DMS153 treated with DMSO at 0.1 percent for 48 hours (cell line): ENCODE data around the gene CERS3.

Source experiments
- DNase-seq: peaks from one replicate; lab custom pipeline; 2025; ENCODE audit not compliant: unreplicated experiment; lab: John Stamatoyannopoulos, UW

Gene CERS3

DNA sequence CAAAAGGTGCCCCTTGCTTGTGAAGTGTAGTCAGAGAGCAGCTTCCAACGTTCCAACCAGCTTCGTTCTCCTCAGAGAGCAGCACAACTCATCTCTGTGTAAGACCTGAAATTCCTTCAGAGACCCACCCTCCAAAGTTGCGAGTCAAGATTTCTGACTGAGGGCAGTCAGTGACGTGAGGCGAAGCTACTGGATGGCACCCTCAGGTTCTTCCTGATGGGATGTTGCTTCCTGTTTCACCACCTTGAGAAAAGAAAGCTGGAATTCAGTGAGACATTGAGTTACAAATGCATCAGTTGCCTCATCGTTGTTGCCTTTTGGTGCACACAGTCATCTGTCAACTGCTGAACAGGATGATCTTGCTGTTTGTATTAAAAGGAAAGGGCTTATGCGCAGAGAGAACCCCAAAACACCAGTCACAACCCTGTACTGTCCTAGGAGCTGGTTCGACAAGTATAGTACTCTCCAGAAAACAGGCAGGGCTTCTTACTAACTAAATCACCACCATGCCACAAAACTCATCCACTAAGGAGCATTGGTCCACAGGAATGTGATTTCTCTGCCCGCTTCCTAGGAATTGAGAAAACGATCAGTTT, at the start of gene CERS3:
CERS3 (minus strand) TSS at position 118 of the 596 bp plus-strand sequence. CDS start 27,101 bp downstream, outside the sequence.
- no peak for DNase-seq

DNA sequence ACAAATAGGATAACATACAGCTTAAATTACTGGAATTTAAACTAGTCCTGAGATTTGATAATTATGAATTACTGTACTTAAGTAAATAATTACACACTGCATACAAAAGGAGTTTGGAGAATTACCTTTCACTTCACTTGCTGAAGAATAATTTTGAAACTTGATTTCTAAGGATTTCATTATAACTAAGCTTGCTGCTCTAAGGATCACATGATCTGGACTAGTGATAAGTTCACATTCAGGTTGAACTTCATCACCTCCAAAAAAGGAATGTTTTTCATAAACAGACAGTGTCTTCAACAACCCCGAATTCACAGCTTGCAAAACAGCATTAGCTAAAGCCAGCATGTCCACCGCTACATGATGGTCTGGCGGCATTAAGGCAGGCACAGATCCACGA, 44.8 kb upstream of the CERS3 start:
- no peak for DNase-seq

DNA sequence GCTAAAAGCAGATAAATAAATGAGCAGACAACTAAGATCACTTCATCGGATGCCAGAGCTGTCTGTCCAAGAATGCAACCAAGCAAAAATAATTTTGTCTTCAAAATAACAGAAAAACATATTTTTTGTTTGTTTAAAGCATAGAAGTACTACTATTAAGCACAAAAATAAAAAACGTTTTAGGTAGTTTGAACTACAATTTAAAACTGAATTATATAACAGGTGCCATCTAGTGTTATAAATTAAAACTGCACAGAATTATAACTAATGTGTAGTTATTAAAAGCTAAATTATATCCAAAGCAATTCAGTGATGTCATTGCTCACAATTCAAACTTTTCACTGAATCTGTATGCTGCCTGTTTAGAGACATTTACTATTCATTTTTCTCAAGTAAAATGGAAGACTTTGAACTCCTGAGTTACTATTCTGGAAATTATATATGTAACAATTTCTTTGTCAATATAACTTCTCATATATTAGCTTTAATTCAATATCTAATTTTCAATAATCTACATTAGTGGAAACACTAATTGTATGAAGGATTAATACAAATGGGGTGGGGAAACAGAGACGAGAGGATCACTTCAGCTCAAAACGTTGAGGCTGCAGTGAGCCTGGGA, 43.7 kb upstream of the CERS3 start:
- no peak for DNase-seq

DNA sequence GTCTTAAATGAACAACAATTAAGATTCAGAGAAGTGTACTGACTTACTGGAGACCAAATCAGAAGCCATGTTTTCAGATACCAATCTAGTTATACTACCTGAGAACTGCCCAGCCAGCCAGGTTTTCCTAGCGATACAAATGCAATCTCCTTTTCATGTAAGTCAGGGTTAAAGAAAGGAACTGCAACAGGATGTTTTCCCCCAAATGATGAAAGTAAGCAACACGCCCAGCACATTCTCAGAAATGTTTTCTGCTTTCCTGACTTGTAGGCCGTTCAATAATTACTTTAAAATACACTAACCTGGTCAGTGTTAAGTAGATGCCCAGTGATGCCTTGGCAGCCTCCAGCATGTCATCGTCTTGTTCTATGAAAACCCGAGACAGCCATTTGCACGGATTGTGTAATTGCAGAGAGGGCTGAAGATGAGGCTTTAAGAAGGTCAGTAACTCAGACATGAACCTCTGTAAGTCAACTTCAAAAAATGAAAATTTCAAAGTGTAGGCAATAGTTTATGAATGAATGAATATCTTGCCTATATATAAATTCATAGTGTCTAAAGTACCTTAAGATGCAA, 42.9 kb upstream of the CERS3 start:
- DNase-seq, result no peak

GRCh38 chr15:100570735-100571313, 42.1 kb upstream of the CERS3 start:
- no peak for DNase-seq

- DNase-seq, result no peak
These were observed 41.5 kb upstream of the CERS3 start for GRCh38 chr15:100570275-100570674.

DNA sequence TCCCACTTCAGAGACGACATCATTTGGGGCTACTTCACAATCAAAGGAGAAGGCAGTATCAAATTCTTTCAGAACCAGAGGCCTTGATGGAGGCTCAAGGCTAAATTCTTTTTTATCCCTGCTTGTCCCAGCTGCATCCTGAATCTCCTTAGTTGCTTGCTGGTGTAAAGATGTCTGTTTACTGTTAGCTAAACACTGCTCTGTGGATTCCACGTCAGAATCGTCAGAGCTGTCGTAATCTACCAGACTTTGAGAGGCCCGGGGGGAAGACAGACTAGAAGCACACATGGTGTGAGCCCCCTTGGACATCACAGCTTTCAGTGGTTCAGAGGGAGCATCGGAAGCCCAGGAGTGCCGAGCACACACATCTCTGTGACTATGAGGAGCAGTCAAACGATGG, 40.6 kb upstream of the CERS3 start:
- DNase-seq, result no peak

DNA sequence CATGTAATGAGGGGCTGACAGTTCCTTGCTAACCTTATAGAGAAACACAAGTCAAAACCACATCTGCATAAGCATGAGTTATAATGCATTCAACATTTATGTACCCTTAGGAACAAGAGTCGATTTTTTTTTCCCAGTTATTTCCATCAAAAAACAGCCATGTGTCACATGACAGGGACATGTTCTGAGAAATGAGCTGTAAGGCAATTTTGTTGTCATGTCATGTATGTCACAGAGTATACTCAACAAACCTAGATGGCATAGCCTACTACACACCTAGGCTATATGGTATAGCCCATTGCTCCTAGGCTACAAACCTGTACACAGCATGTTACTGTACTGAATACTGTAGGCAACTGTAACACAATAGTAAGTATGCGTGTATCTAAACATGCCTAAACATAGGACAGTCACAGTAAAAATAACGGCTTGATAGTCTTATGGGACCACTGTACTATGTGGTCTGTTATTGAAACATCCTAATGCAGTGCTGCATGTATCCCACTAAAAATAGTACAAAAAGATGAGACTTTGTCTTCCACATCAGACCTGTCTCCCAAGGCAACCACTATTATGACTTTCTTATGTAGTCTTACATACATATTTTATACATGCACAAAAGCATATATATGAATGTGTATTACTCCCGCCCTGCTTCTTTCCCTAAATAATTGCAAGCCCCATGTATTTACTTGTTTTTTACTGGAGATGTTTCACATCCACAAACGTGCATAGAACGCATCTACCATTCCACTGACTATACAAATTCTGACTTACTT, 38.3 kb upstream of the CERS3 start:
- no peak for DNase-seq

- no peak for DNase-seq
These were observed 36.8 kb upstream of the CERS3 start for GRCh38 chr15:100565591-100565990.

GRCh38 chr15:100560323-100560722, 31.6 kb upstream of the CERS3 start:
- DNase-seq, result no peak

DNA sequence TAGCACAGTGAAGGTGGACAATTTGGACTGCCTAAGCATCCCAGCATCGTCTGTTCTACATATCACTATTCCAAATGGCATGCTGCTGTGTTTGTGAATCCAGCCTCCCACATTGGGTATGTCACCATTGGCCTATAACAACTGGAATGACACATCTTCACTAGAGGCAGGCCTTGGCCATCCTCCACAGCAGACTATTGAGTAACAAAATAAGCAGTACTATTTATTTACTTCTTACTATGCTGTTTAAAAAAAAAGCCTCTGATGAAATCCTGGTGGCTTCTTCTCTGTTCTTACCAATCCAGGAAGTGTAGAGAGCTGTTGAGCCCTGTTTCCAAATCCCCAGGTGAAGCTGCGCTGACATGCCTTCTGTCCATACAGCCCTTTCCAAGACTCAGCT, 30.6 kb upstream of the CERS3 start:
- no peak for DNase-seq

- DNase-seq, result no peak
These were observed 30.1 kb upstream of the CERS3 start for GRCh38 chr15:100558771-100559254.

GRCh38 chr15:100553468-100553867, 24.7 kb upstream of the CERS3 start:
- DNase-seq, result no peak

GRCh38 chr15:100547961-100548360, 19.2 kb upstream of the CERS3 start:
- no peak for DNase-seq

- DNase-seq, result no peak
These were observed 16.2 kb upstream of the CERS3 start for GRCh38 chr15:100544946-100545345.

GRCh38 chr15:100544338-100544841, 15.6 kb upstream of the CERS3 start:
- DNase-seq, result no peak

- no peak for DNase-seq
These were observed 13.5 kb upstream of the CERS3 start for GRCh38 chr15:100542290-100542689.

GRCh38 chr15:100537331-100537730, 8.6 kb upstream of the CERS3 start:
- no peak for DNase-seq

- DNase-seq, result no peak
These were observed 8.0 kb upstream of the CERS3 start for GRCh38 chr15:100536733-100537132.

DNA sequence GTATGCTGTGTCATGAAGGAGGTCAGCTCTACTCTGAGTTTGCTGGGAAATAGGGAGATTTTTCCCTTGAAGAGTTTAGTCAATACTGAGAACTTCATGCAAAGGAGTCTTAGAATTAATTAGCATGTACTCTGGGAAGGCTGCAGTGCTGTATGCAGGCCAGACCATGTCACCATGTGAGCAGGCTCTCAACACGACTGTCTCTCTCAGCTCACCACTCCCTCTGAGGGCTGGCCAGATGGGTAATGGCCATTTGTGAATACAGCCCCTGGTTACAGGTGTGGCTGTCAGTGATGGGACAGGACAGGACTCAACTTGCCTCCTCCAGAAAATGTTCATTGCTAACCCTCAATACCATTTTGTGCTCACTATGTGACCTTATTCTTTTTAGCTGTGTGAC, 5.1 kb upstream of the CERS3 start:
- DNase-seq, result no peak

GRCh38 chr15:100531823-100532327, 3.1 kb upstream of the CERS3 start:
- no peak for DNase-seq
